GM18508 (cell line): ENCODE results near the gene CNTNAP2.

Experiments used
- ATAC-seq: cut with Tn5 transposase; IDR thresholded peaks from one replicate; pipeline ENCODE4 v1.9.1; 2021; ENCODE audit warnings: moderate number of reproducible peaks; ENCODE audit not compliant: insufficient read depth, unreplicated experiment

The CNTNAP2 gene

GRCh38 chr7:147999962-148000361 is 1883.4 kb downstream of the CNTNAP2 start:
- no peak for ATAC-seq

- no peak for ATAC-seq
Observed at GRCh38 chr7:148011753-148012152, 1895.2 kb downstream of the CNTNAP2 start.

GRCh38 chr7:148014001-148014400 is 1897.4 kb downstream of the CNTNAP2 start:
- no peak for ATAC-seq

DNA sequence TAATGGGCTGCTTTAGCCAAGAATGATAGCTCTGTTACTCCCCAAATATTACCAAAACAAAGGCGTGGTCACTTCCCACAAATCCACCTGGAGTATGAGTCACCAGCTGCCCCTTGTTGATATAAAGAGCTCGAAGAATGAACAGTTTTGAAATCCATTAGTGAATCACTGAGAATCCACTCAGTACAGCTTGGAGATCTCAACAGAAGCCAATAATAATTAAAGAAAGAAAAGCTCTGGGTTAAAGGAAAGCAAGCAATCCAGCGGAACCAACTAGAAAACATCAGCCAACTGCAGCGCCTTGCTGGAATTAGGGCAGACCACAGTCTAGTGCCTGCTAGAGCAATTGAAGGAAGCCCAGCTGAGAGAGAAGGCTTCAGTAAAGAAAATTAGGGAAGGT is 1897.9 kb downstream of the CNTNAP2 start:
- no peak for ATAC-seq

- ATAC-seq: no peak
Observed at GRCh38 chr7:148017126-148017525, 1900.5 kb downstream of the CNTNAP2 start.

GRCh38 chr7:148020679-148021078 is 1904.1 kb downstream of the CNTNAP2 start:
- ATAC-seq: no peak

DNA sequence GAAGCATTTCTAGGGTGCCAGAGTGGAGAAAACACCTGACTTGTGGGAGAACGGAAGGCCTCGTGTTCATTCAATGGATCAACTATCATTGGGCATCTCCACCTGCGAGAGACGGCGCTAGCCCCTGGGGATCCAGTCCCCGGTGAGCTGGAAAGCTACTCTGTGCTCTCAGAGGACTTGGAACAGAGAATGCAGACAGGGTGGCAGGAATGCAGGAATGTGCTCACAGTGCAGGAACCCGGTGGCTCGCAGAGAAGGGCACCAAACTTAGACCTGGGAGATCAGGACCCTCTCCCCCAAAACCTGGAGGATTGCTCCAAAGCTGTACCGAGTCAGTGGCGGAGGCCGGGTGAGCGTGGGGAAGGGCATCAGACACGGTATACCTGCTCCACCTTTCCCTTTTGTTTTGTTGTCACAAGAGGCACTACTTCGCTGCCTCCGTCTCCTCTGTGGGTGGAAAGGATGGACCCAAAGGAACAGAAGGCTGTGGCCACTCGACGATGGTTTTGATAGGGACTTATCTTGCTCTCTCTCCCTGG is 1905.0 kb downstream of the CNTNAP2 start:
- no peak for ATAC-seq

GRCh38 chr7:148022832-148023231 is 1906.2 kb downstream of the CNTNAP2 start:
- no peak for ATAC-seq

DNA sequence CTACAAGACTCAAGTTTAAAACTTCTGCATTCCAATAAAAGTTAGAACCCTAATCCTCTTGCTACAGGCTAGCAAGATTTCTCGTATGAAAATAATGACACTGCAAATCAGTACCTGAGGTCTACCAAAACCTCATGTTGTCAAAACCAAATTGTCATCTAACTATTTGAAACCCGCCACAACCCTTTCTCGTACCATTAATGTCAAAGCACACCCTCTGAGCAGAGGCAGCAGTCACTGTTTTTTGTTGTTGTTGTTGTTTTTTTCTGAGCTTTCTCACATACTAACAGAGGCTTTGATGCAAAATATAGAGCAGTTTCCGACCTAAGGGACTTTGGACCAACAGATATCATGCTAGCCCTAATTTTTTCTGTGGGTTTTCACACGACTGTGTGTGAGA is 1910.1 kb downstream of the CNTNAP2 start:
- no peak for ATAC-seq

- no peak for ATAC-seq
Observed at GRCh38 chr7:148028165-148028564, 1911.6 kb downstream of the CNTNAP2 start.

GRCh38 chr7:148031019-148031418 is 1914.4 kb downstream of the CNTNAP2 start:
- no peak for ATAC-seq

- no peak for ATAC-seq
Observed at GRCh38 chr7:148031811-148032210, 1915.2 kb downstream of the CNTNAP2 start.

GRCh38 chr7:148035950-148036349 is 1919.3 kb downstream of the CNTNAP2 start:
- no peak for ATAC-seq

- ATAC-seq: no peak
Observed at GRCh38 chr7:148037044-148037443, 1920.4 kb downstream of the CNTNAP2 start.

DNA sequence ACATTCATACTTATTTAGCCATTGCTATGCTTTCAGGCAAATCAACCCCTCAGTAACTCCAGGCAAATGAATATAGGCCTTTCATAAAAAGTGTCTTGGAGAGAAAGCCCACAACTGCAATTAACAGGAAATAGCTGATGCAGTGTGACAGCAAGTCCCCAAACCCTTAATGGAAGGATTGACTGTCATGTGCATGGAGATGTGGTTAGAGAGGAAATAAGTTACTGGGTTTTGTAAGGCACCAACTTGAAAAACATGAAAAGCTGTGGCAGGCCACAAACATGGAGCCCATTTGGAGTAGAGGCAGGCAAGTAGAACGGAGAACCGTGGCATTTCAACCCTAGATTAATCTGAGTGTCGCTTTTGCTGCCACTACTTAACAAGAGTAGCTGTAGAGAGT is 1924.6 kb downstream of the CNTNAP2 start:
- ATAC-seq: no peak

- no peak for ATAC-seq
Observed at GRCh38 chr7:148042935-148043631, 1926.5 kb downstream of the CNTNAP2 start.

DNA sequence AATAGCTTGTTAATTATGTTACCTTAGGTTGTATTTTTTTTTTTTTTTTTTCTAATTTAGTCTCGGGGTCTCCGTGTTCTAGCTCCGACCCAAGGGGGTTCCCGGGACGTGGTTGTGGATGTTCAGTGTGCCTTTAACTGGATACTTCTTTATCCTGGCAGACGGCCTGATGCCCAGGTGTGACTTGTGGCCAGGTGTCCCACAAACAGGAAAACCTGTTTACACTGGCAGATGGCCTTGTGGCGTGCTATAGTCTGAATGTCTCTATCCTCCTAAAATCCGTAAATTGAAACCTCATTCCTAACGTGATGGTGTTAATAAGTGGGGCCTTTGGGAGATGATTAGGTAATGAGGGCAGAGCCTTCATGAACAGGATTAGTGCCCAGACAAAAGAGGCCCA is 1927.6 kb downstream of the CNTNAP2 start:
- ATAC-seq: no peak

DNA sequence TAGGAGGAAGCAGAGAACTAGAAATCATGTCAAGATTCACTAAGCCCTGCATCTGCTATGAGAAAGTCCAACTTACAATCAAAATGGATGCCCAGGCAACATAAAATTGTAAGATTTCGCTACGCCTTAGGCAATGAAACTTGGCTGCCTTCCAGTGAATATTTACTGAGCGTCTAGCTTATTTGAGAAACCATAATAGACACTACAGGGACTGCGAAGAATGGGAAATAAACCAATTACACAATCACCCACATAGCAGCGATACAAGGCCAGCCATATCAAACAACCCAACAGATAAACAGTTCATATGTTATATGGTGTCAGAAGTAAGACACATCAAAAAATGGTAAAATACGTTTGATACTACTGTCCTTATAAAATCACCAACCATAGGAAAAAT is 1928.9 kb downstream of the CNTNAP2 start:
- no peak for ATAC-seq

- ATAC-seq: no peak
Observed at GRCh38 chr7:148049068-148049467, 1932.5 kb downstream of the CNTNAP2 start.

DNA sequence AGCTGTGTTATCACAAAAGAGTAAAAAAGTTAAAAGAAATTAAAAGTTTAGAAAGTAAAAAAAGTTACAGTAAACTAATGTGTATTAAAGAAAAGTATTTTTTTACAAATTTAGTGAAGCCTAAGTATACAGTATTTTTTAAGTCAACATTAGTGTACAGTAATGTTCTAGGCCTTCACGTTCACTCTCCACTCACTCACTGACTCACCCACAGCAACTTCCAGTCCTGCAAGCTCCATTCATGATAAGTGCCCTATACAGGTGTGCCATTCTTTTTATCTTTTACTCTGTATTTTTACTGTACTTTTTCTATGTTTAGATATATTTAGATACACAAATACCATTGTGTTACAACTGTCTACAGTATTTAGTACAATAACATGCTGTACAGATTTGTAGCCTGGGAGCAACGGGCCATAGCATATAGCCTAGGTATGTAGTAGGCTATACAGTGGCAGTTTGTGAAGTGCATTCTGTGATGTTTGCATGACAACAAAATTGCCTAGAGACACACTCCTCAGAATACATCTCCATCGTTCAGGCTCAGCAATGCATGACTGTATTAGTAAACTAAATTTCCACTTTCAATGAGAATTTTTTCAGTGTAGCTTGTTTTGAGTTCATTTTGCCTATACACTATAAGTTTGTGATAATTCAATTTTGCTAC is 1934.0 kb downstream of the CNTNAP2 start:
- no peak for ATAC-seq

DNA sequence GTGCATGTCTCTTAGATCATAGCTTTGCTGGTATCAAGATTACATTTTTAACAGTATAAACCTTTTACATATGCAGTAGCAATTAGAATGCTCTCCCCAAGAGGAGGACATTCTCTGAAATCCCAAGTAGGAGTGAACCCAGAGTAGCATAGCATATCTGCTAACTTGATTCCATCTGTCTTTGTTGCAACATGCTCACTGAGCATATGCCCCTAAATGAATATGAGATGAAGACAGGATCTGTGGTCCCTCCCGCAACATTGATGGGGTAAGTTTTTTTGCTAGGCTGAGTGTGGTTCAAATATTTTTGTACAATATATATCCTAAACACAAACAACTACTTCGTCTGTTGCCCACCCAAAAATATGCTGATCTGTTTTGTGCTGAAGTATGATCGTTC is 1939.8 kb downstream of the CNTNAP2 start:
- no peak for ATAC-seq

- no peak for ATAC-seq
Observed at GRCh38 chr7:148058092-148058491, 1941.5 kb downstream of the CNTNAP2 start.
